Measurements from ENCODE around the gene CENPP.

CENPP gene

DNA sequence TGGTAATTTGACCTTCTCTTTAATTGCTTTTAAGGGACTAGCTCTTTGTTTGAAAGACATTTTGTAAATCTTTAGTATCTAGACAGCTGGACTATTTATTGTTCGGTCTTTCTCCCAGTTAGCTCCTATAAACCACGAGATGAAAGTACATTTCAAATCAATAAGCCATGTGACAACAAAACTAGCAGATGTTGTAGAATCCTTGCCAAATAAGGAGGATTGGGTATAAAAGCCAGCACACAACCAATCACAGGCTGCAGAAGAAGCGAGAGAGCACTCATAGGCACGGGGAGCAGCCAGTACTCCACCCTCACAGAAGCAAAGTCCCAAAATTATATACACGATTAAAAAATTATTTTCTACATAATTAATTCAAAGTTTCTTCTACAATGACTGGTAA, 106.6 kb downstream of the CENPP start:
- Histone ChIP-seq H3K4me3 (no peak overlapping the region), H3K4me1 (no peaks in the 10 kb centered on the region), H3K9me3 (no peaks in the 10 kb centered on the region), H3K27me3 (ENCODE audit: low read depth) (no peaks in the 10 kb centered on the region), H3K36me3 (replicated peaks) (no peaks in the 10 kb centered on the region)
- in situ Hi-C loops (cut with MboI; ENCODE audit: low sequenced_read_pairs) = no loop called here
- DNase-seq (ENCODE audit: low spot score in 2 of 2) = no peak

DNA sequence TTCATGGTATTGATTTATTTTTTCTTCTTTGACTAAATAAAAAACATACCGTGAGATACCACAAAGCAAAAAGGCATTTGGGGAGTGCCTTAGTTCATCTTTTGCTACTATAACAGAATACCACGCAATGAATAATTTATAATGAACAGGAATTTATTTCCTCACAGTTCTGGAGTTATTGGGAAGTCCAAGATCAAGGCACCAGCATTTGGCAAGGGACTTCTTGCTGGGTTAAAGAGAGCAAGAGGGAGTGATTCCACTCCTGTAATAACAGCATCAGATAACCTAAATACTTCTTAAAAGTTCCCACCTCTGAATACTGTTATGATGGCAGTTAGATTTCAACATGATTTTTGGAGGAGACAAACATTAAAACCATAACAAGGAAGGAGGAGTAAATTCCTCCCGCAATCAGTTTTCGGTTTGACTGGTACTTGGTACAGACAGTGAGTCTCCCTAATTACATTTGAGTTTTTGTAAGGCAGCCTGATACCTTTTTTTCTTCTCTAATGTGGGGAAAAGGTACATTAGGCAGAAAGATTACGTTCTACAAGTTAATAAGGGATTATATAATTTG, 107.3 kb downstream of the CENPP start:
- Histone ChIP-seq H3K36me3 (replicated peaks) (no peaks in the 10 kb centered on the region), H3K9me3 (no peaks in the 10 kb centered on the region), H3K4me3 (no peak overlapping the region), H3K27me3 (ENCODE audit: low read depth) (no peaks in the 10 kb centered on the region), H3K4me1 (no peaks in the 10 kb centered on the region)
- in situ Hi-C loops (cut with MboI; ENCODE audit: low sequenced_read_pairs) = no loop called here
- DNase-seq (ENCODE audit: low spot score in 2 of 2) = no peak

DNA sequence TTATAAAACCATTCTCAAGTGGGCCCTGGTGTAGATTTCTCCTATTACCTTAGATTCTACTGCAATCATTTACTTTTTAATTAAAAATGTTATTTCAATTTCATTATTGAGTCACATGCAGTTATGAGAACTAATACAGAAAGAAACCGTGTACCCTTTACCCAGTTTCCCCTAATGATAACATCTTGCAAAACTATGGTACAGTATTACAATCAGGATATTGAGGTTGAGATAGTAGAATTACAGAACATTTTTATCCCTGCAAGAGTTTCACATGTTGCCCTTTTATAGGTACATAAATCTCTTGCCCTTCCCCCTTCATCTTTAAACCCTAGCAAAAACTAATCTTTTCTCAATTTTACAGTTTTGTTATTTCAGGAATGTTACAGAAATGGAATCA, 109.5 kb downstream of the CENPP start:
- Histone ChIP-seq H3K4me1 (no peaks in the 10 kb centered on the region), H3K9me3 (no peaks in the 10 kb centered on the region), H3K36me3 (replicated peaks) (no peaks in the 10 kb centered on the region), H3K27me3 (ENCODE audit: low read depth) (no peaks in the 10 kb centered on the region), H3K4me3 (no peak overlapping the region)
- DNase-seq (ENCODE audit: low spot score in 2 of 2) = no peak
- in situ Hi-C loops (cut with MboI; ENCODE audit: low sequenced_read_pairs) = no loop called here

DNA sequence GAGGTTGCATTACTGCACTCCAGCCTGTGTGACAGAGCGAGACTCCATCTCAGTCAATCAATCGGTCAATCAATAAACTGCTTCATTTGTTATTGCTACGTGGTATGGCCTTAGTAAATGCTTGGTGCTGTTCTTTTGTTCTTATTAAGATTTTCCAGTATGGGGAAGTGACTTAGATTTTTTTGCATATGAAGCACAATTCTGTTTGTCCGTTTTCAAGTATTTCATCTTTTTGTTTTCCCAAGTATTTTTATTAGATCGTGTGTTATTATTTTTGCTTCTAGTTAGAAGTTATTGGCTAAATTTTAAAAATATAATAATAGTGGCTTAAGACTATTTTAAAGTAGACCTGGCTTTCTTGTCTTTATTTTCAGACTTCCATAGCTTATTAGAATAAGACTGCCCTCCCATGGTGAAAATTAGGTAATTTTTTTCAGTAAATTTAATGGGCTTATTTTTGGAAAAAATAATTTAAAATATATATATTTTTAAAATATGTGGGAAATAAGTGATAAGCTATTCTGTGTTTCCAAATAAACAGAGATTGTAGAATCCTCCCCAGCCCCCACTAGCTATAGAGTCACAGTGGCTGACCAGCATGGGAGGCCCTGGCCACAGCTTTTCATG, 113.3 kb downstream of the CENPP start:
- in situ Hi-C loops (cut with MboI; ENCODE audit: low sequenced_read_pairs) = no loop called here

DNA sequence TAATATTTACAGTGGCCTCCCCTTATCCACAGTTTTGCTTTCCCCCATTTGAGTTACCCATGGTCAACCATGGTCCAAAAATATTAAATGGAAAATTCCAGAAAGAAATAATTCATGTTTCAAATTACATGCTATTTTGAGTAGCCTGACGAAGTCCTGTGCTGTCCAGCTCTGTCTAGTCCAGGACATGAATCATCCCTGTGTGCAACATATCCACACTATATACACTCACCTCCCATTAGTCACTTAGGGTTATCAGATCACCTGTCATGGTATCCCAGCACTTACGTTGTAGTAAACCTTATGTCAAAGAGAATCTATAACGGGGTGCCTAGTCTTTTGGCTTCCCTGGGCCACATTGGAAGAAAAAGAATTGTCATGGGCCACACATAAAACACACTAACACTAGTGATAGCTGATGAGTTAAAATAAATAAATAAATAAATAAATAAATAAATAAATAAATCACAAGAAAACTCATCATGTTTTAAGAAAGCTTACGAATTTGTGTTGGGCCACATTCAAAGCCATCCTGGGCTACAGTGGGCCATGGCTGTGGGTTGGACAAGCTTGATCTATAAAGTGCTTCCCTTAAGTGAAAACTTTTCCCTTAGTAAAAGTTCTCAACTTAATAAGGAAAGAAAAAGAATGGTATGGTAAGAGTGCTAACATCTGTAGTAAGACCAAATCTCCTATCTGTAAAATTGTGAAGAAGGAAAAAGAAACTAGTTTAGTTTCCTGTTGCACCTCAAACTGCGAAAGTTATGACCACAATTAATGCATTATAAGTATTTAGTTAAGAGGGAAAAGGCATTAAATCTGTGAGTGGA, 114.4 kb downstream of the CENPP start:
- no peak for DNase-seq (ENCODE audit: low spot score in 2 of 2)
- in situ Hi-C loops (cut with MboI; ENCODE audit: low sequenced_read_pairs) = no loop called here

More for the DNA sequence above, 113.3 kb downstream of the CENPP start:
- Histone ChIP-seq H3K9me3 (no peaks in the 10 kb centered on the region), H3K36me3 (replicated peaks) (no peaks in the 10 kb centered on the region), H3K4me3 (no peak overlapping the region), H3K27me3 (ENCODE audit: low read depth) (no peaks in the 10 kb centered on the region), H3K4me1 (no peaks in the 10 kb centered on the region)
- no peak for DNase-seq (ENCODE audit: low spot score in 2 of 2)

DNA sequence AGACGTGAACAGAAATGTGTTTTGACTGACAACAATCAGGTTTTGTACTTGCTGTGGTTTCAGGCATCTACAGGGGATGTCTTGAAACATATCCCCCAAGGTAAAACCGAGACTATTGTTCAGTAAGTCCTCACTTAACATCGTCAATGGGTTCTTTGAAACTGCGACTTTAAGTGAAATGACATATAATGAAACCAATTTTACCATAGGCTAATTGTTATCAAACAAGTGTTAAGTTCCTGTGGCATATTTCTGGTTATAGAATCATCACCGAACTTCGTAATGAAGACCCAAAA, 114.9 kb downstream of the CENPP start:
- in situ Hi-C loops (cut with MboI; ENCODE audit: low sequenced_read_pairs) = no loop called here
- Histone ChIP-seq H3K4me1 (no peaks in the 10 kb centered on the region), H3K9me3 (no peaks in the 10 kb centered on the region), H3K4me3 (no peak overlapping the region), H3K27me3 (ENCODE audit: low read depth) (no peaks in the 10 kb centered on the region), H3K36me3 (replicated peaks) (no peaks in the 10 kb centered on the region)
- DNase-seq (ENCODE audit: low spot score in 2 of 2) = no peak

More for the DNA sequence above, 114.4 kb downstream of the CENPP start:
- no peaks in the 10 kb centered on the region for H3K4me1 ChIP-seq
- H3K27me3 ChIP-seq (ENCODE audit: low read depth) = no peaks in the 10 kb centered on the region
- no peak overlapping the region for H3K4me3 ChIP-seq
- no peaks in the 10 kb centered on the region for H3K36me3 ChIP-seq (replicated peaks)
- no peaks in the 10 kb centered on the region for H3K9me3 ChIP-seq

DNA sequence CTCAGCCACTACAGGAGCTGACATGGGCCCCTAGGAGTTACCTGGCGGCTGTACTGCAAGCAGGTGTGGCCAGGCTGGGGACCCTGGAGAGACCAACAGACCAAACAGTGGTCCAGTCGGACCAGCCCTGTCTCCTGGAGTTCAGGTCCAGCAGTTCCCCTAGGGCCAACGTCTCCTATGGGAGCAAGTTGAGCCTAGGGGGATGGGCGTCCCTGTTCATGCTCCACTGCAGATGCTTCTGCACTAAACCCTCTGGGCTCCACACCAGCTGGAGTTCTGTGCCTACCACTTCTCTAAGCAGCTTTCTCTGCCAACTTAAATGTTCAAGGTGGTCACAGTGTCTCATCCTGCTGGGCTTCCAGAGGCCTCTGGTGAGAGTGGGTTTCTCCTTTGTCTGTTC, 119.1 kb downstream of the CENPP start:
- Histone ChIP-seq H3K36me3 (replicated peaks) (no peaks in the 10 kb centered on the region), H3K27me3 (ENCODE audit: low read depth) (no peaks in the 10 kb centered on the region), H3K9me3 (no peaks in the 10 kb centered on the region), H3K4me3 (no peak overlapping the region), H3K4me1 (no peaks in the 10 kb centered on the region)
- in situ Hi-C loops (cut with MboI; ENCODE audit: low sequenced_read_pairs) = no loop called here
- no peak for DNase-seq (ENCODE audit: low spot score in 2 of 2)

DNA sequence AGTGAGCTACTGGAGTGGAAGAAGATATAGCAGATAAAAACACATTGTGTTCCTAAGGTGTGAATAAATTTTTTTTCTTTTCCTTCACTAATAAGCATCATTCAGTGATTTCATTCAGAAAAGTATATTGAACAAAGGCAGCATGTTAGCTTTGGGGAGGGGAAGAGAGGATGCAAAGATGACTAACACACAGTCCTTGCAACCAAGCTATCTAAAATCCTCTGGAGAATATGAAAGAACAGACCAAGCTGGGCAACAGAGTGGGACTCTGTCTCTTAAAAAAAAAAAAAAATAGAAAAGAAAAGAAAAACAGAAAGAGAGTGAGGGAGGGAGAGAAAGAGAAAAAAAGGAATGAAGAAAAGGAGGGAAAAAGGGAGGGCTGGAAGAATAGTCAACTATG, 120.8 kb downstream of the CENPP start:
- no peaks in the 10 kb centered on the region for H3K27me3 ChIP-seq (ENCODE audit: low read depth)
- DNase-seq (ENCODE audit: low spot score in 2 of 2) = no peak
- in situ Hi-C loops (cut with MboI; ENCODE audit: low sequenced_read_pairs) = no loop called here
- H3K4me1 ChIP-seq = no peaks in the 10 kb centered on the region
- no peaks in the 10 kb centered on the region for H3K9me3 ChIP-seq
- no peak overlapping the region for H3K4me3 ChIP-seq
- no peaks in the 10 kb centered on the region for H3K36me3 ChIP-seq (replicated peaks)

DNA sequence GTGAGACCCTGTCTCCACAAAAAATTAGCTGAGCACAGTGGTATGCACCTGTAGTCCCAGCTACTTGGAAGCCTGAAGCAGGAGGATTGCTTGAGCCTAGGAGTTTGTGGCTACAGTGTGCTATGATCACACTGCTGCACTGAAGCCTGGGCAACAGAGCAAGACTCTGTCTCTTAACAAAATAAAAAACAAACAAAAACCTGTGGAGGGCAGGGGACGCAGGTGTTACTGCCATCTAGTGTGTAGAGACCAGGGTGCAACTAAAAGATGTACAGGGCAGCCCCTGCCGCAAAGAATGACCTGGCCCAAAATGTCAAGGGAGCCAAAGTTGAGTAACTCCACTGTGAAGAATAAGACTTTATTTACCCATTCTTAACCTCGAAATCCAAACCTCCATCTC, 129.5 kb downstream of the CENPP start:
- Histone ChIP-seq H3K9me3 (no peaks in the 10 kb centered on the region), H3K36me3 (replicated peaks) (no peaks in the 10 kb centered on the region), H3K4me1 (no peaks in the 10 kb centered on the region), H3K4me3 (no peak overlapping the region), H3K27me3 (ENCODE audit: low read depth) (no peaks in the 10 kb centered on the region)
- in situ Hi-C loops (cut with MboI; ENCODE audit: low sequenced_read_pairs) = no loop called here
- peak in 1 of 2 experiments; percentile 10 for DNase-seq (ENCODE audit: low spot score in 2 of 2)

DNA sequence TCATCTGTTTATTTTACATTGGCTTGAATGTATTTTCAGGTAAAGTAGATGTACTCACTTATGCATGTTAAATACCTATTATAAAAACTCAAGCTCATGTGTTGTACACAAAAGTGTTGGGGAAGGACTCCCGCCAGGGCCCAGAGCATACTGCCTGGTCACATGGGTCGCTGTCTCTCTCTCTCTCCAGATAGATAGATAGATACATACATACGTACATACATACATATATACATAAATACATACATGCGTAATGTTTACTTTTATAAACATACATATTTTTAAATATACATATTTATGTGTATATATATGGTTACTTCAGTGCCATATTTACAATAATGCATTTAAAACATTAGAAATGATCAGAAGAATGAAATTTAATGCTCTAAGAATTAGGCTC, 131.8 kb downstream of the CENPP start:
- H3K4me3 ChIP-seq = no peak overlapping the region

DNA sequence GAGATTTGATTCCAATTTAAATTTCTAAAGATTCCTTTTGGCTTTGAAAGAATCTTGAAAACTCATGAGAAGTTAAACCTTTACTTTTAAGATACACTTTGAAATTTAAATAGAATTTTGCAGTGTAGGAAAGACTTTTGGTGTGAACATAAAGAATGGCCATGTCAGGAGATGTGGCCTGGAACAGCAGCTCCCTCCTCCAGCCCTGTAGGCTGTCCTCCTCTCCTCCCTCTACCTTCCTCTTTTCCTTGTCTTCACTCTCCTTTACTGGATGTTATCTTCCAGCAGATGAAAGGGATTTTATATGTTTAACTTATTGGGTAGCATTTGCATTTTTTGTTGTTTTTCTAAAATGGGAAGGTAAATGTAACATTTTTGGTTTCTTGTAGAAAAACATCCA, 137.6 kb downstream of the CENPP start:
- in situ Hi-C loops (cut with MboI; ENCODE audit: low sequenced_read_pairs) = no loop called here
- Histone ChIP-seq H3K27me3 (ENCODE audit: low read depth) (no peaks in the 10 kb centered on the region), H3K4me3 (no peak overlapping the region), H3K4me1 (no peaks in the 10 kb centered on the region), H3K36me3 (replicated peaks) (no peaks in the 10 kb centered on the region), H3K9me3 (no peaks in the 10 kb centered on the region)
- DNase-seq (ENCODE audit: low spot score in 2 of 2) = no peak

More for the DNA sequence above, 131.8 kb downstream of the CENPP start:
- Histone ChIP-seq H3K36me3 (replicated peaks) (no peaks in the 10 kb centered on the region), H3K27me3 (ENCODE audit: low read depth) (no peaks in the 10 kb centered on the region), H3K9me3 (no peaks in the 10 kb centered on the region), H3K4me1 (no peaks in the 10 kb centered on the region)
- DNase-seq (ENCODE audit: low spot score in 2 of 2) = no peak
- in situ Hi-C loops (cut with MboI; ENCODE audit: low sequenced_read_pairs) = no loop called here

DNA sequence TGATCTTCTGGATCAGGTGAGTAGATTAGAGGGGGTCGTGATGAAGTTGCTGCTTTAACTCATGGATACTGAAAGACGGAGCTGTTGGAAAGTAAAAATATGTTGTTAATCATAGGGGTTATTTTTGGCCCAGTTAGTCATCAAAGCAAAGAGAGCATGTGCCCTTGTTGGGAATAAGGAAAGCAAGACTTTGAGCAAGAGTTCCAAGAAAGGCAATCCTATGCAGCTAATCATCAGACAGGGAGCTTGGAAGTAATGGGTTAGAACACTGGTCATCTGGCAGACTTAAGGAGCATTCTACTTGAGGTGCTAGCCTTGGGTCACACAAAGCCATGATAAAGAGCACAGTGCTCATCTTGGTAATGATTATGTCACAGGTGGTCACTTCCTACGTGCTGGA, 138.2 kb downstream of the CENPP start:
- H3K4me1 ChIP-seq = no peaks in the 10 kb centered on the region
- no peaks in the 10 kb centered on the region for H3K9me3 ChIP-seq
- no peak overlapping the region for H3K4me3 ChIP-seq
- in situ Hi-C loops (cut with MboI; ENCODE audit: low sequenced_read_pairs) = no loop called here
- DNase-seq (ENCODE audit: low spot score in 2 of 2) = no peak
- no peaks in the 10 kb centered on the region for H3K27me3 ChIP-seq (ENCODE audit: low read depth)
- no peaks in the 10 kb centered on the region for H3K36me3 ChIP-seq (replicated peaks)

DNA sequence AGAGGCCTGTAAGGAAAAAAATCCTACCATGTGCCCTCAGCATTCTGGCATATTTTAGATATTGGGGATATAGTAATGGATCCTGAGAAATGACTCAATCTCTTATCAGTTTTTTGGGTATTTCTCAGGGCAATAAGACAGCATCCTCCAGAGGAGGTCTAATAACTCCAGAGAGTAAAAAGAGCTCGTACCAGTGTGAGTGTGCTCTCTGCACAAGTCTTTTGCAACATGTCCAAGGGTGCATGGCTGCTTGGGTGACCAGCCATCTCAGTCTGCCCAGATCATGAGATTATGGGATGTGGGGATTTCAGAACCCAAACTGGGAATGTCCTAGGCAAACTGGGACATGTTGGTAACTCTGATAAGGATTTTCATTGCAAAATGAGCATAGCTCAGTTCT, 141.3 kb downstream of the CENPP start:
- no peak for DNase-seq (ENCODE audit: low spot score in 2 of 2)
- Histone ChIP-seq H3K9me3 (no peaks in the 10 kb centered on the region), H3K4me3 (no peak overlapping the region), H3K4me1 (no peaks in the 10 kb centered on the region), H3K27me3 (ENCODE audit: low read depth) (no peaks in the 10 kb centered on the region), H3K36me3 (replicated peaks) (no peaks in the 10 kb centered on the region)
- in situ Hi-C loops (cut with MboI; ENCODE audit: low sequenced_read_pairs) = no loop called here

DNA sequence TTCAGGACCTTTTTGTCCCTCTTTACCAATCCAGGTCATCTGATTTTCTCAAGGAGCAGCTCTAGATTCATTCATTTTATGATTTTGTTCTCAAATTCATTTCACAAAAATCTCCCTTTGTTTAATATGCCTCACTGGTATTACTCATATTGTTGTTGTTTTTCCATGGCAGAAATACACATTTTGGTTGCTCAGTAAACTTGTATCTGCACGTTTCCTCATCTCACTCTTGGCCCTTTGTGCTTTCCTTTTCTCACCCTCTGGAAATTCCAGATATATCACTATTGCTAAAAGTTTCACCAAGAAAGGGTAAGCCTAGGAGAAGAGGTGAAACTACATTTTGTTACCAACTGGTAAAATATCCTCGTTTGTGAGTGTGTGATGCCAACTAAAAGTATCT, 141.8 kb downstream of the CENPP start:
- in situ Hi-C loops (cut with MboI; ENCODE audit: low sequenced_read_pairs) = no loop called here
- H3K4me3 ChIP-seq = no peak overlapping the region
- H3K9me3 ChIP-seq = no peaks in the 10 kb centered on the region
- DNase-seq (ENCODE audit: low spot score in 2 of 2) = no peak
- no peaks in the 10 kb centered on the region for H3K4me1 ChIP-seq
- no peaks in the 10 kb centered on the region for H3K27me3 ChIP-seq (ENCODE audit: low read depth)
- no peaks in the 10 kb centered on the region for H3K36me3 ChIP-seq (replicated peaks)

All from HAP-1 (cell line).